ENCODE measurements around the gene IL17B. TPM values are rescaled to one million over a fixed set of nuclear protein-coding genes. Genes with fewer than 3 reads are reported as not detected.

IL17B gene
- total and polyA plus RNA-seq, 11 donors: 0.33 to 0.42 (median 0.35) TPM; not detected in 8

DNA sequence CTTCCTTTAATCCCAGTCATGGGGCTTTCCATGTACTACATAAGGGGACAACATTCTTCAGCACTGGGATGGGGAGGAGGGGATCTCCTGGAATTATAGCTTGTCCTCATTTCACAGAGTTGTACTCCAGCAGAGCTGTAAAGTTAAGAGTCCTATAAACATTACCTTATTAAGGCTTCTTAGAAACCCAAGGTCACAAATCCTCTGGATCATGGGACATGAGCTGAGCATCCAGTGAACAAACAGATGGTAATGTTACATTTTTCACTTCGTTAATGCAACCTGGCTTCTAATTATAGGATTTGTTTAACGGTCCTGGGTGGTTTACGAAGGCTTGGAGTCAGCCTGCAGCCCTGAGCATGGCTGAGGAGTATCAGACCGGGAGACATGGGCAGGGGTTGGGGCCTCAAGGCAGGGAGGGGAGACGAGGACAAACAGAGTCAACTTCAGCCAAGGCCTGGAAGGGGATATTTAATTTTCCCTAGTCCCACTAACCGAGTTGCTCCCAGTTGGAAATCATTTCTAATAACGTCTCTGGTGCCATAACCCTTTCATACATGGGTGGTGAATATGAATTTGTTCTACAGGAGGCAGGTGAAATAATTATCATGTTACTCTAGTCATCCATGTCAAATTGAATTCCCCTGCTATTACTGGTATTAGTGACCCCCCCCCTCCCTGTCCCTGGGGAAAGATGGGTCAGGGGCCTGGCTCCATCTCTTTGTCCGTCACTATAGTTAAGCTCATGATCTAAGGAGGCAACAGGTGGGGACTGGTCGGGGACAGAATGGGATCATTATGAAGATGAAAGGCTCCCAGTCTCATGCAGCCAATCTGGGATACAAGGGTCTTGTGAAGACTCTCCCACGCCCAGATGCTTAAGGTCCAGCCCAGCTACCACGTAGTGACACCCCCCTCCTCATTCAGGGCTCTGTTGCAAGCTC is 10.7 kb upstream of the IL17B start:
- DNase-seq (peak in 1 of 5 donors; percentile 4), ATAC-seq (no peak)
- TF ChIP-seq, protein P1, sequence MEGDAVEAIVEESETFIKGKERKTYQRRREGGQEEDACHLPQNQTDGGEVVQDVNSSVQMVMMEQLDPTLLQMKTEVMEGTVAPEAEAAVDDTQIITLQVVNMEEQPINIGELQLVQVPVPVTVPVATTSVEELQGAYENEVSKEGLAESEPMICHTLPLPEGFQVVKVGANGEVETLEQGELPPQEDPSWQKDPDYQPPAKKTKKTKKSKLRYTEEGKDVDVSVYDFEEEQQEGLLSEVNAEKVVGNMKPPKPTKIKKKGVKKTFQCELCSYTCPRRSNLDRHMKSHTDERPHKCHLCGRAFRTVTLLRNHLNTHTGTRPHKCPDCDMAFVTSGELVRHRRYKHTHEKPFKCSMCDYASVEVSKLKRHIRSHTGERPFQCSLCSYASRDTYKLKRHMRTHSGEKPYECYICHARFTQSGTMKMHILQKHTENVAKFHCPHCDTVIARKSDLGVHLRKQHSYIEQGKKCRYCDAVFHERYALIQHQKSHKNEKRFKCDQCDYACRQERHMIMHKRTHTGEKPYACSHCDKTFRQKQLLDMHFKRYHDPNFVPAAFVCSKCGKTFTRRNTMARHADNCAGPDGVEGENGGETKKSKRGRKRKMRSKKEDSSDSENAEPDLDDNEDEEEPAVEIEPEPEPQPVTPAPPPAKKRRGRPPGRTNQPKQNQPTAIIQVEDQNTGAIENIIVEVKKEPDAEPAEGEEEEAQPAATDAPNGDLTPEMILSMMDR (IDR thresholded peaks at IDR 0.05): no peak
- TF ChIP-seq POLR2A (IDR thresholded peaks at IDR 0.05): no peak
- 69 to 87% (median 79%) methylated on average over 11 of the region's 11 CpGs for WGBS, 4 donors
- Histone ChIP-seq H3K36me3 (no peaks in the 10 kb centered on the region), H3K9me3 (peaks cover 0 to 5% (median 0%) of the 10 kb centered on the region in 12 donors), H3K4me1 (peaks cover 3 to 64% (median 40%) of the 10 kb centered on the region in 12 donors), H3K4me3 (no peak overlapping the region), H3K27me3 (no peaks in the 10 kb centered on the region), H3K27ac (peak overlapping the region in 11 of 12 donors; percentile 51 to 98 (median 91))
- intact Hi-C loops (cut with DNase I): loop anchor here in 3 of 10 donors (5.0 kb wide), 1 partner anchor 32 kb away; no protein-coding TSS in a partner anchor

DNA sequence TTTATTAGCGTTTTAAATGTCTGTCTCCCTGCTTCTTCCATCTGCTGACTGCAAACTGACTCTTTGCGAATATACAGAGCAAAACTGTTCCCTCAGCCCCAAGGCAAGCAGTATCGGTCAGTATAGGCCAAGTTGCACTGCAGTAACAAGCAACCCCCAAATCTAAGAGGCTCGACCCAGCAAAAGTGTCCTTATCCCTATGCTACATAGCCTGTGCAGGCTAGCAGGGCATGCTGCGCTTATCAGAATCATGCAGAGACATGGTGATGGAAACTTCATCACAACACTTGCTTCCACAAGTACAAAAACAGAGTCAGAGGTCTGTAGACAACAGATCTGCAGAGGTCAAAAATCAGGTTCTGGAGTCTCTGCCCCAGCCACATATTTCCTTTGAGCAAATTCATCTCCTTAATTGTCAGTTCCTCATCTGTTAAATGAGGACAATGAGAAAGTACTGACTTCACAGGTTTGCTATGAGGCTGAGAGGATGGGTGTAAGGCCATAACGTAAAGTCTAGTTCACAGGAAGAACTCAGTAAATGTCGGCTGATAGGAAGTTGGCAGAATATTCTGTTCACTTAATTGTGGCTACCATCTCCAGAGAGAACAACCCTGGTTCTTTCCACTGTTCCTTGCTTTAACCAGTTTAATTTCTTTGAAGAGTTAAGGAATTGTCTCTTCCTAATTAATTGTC is 9.6 kb upstream of the IL17B start:
- Histone ChIP-seq H3K36me3 (no peaks in the 10 kb centered on the region), H3K27ac (peak overlapping the region; percentile 51 to 98 (median 90)), H3K27me3 (no peaks in the 10 kb centered on the region), H3K4me1 (peaks cover 3 to 76% (median 43%) of the 10 kb centered on the region in 12 donors), H3K4me3 (no peak overlapping the region), H3K9me3 (peaks cover 0 to 5% (median 0%) of the 10 kb centered on the region in 12 donors)
- 60 to 76% (median 66%) methylated on average over 7 of the region's 7 CpGs for WGBS, 4 donors
- intact Hi-C loops (cut with DNase I): loop anchor here in 3 of 10 donors (5.0 kb wide), 1 partner anchor 34 kb away; no protein-coding TSS in a partner anchor
- ATAC-seq (peak in 3 of 4 donors; percentile 37 to 45 (median 38)), DNase-seq (no peak)
- TF ChIP-seq, protein P1 (IDR thresholded peaks at IDR 0.05): no peak
- TF ChIP-seq POLR2A (IDR thresholded peaks at IDR 0.05): no peak

DNA sequence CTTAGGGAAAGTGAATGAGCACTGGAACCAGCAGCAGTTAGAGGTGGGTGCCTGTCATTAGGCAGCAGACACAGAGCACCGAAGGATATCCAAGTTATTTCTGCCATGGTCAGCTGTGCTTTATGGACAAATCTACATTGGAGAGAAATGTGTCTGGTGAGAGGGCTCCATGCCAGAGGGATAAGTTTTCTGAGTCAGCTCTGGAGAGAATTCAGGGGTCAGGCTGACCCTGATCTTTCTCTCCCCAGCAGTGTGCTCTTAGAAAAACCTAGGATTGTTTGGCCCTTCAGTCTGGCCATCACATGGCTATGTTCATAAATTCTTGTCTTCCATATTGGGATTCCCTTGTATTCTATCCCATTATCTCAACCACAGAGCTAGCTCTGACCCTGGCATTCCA is 8.9 kb upstream of the IL17B start:
- peaks cover 0 to 5% (median 0%) of the 10 kb centered on the region in 12 donors for H3K9me3 ChIP-seq
- intact Hi-C loops (cut with DNase I): loop anchor here in 4 of 10 donors (2.0 to 5.0 kb wide), 2 partner anchors 34 to 35 kb away; no protein-coding TSS in a partner anchor
- no peak for TF ChIP-seq POLR2A (IDR thresholded peaks at IDR 0.05)
- TF ChIP-seq, protein P1 (IDR thresholded peaks at IDR 0.05): no peak
- H3K36me3 ChIP-seq: no peaks in the 10 kb centered on the region
- peaks cover 6 to 82% (median 48%) of the 10 kb centered on the region in 12 donors for H3K4me1 ChIP-seq
- H3K27ac ChIP-seq: peak overlapping the region; percentile 51 to 98 (median 90)
- H3K27me3 ChIP-seq: no peaks in the 10 kb centered on the region
- WGBS, 4 donors: 23 to 39% (median 33%) methylated on average over 1 of the region's 1 CpG
- DNase-seq (peak in 2 of 5 donors; percentile 43 to 61), ATAC-seq (peak; percentile 9 to 38 (median 32))
- no peak overlapping the region for H3K4me3 ChIP-seq

All from heart left ventricle (tissue), 16 donors.